Natural killer cell (primary cell): ENCODE data around the gene WDR7. TPM values are rescaled to one million over a fixed set of nuclear protein-coding genes. Genes with fewer than 3 reads are reported as not detected.

ENCODE experiments used
- ATAC-seq, 3 donors: fragments of 150-1000 bp in 2 of 3; fragments of 200-7000 bp in 1 of 3; cut with Tn5 transposase; 1 replicate in 1 of 3; 2 replicates in 2 of 3; pipeline ENCODE4 v1.10.0; 2021; ENCODE audit warnings: mild to moderate bottlenecking in 2 of 3, moderate library complexity in 2 of 3
- DNase-seq, 2 donors: peaks; one replicate each; pipeline versions ENCODE4 v3.0.0 to v3.0.0-alpha.2; 2013 to 2021; ENCODE audit warnings: mixed read lengths in 1 of 2
- H3K27ac ChIP-seq: one replicate; pipeline ENCODE4 v1.5.1; 2013; ENCODE audit warnings: mild to moderate bottlenecking, low read length
- H3K27me3 ChIP-seq: one replicate; pipeline ENCODE4 v1.6.1; 2013; ENCODE audit warnings: low read length; ENCODE audit not compliant: control insufficient read depth, insufficient read depth
- H3K36me3 ChIP-seq: one replicate; pipeline ENCODE4 v1.6.1; 2013; ENCODE audit warnings: low read length; ENCODE audit not compliant: control insufficient read depth, insufficient read depth
- H3K4me1 ChIP-seq: one replicate; pipeline ENCODE4 v1.6.1; 2013; ENCODE audit warnings: low read length; ENCODE audit not compliant: control insufficient read depth, insufficient read depth
- H3K4me3 ChIP-seq: one replicate; pipeline ENCODE4 v1.5.1; 2013; ENCODE audit warnings: low read length
- H3K9me3 ChIP-seq: one replicate; pipeline ENCODE4 v1.6.1; 2013; ENCODE audit warnings: low read length; ENCODE audit not compliant: control insufficient read depth, insufficient read depth
- H3K27ac Mint-ChIP-seq, 2 donors: one replicate each; pipeline ENCODE4 v1.8.0; 2022; ENCODE audit warnings: mild to moderate bottlenecking in 2 of 2, mixed read lengths in 2 of 2, moderate library complexity in 1 of 2
- H3K27me3 Mint-ChIP-seq, 2 donors: one replicate each; pipeline ENCODE4 v1.8.0; 2022; ENCODE audit warnings: low read depth in 2 of 2, mixed read lengths in 2 of 2
- H3K36me3 Mint-ChIP-seq: one replicate; pipeline ENCODE4 v1.8.0; 2022; ENCODE audit warnings: mixed read lengths
- H3K4me1 Mint-ChIP-seq, 2 donors: one replicate each; pipeline ENCODE4 v1.8.0; 2022; ENCODE audit warnings: mixed read lengths in 2 of 2
- H3K4me3 Mint-ChIP-seq: one replicate; pipeline ENCODE4 v1.8.0; 2022; ENCODE audit warnings: mild to moderate bottlenecking, moderate library complexity, mixed read lengths
- H3K9me3 Mint-ChIP-seq, 2 donors: one replicate each; pipeline ENCODE4 v1.8.0; 2022; ENCODE audit warnings: mixed read lengths in 2 of 2
- CTCF ChIP-seq: fragments of 200-600 bp; IDR thresholded peaks from one replicate; pipeline ENCODE4 v1.8.0; 2022; ENCODE audit warnings: antibody characterized with exemption
- WGBS: methylation state at CpG from one replicate; pipeline ENCODE4 v1.1.7; 2013; ENCODE audit warnings: missing lambda C conversion rate; ENCODE audit not compliant: insufficient coverage; 5-methylcytosine and 5-hydroxymethylcytosine counted together
- intact Hi-C: fragments of 100-400 bp; cut with micrococcal nuclease; formaldehyde crosslinking; loops from one replicate; pipeline ENCODE4 v1.14.2; 2022
- total RNA-seq, 4 donors: library from RNA; stranded (reverse); fragments of 120-200 nt in 1 of 4; gene quantifications; one replicate each; pipeline versions ENCODE4 v1.2.3 to v1.2.4, GENCODE V29; 2013 to 2022

WDR7 gene
- total RNA-seq, 3 donors from 2014 or later (not counting 1 experiment from before 2014, with no cell fraction given), result 71.1 to 103 (median 77.3) TPM

- H3K9me3 Mint-ChIP-seq, result no peaks in the 10 kb centered on the region
- Histone ChIP-seq H3K4me3 (no peak overlapping the region), H3K9me3 (no peaks in the 10 kb centered on the region), H3K27me3 (no peaks in the 10 kb centered on the region), H3K4me1 (no peaks in the 10 kb centered on the region), H3K36me3 (peaks cover 11% of the 10 kb centered on the region), H3K27ac (no peak overlapping the region)
- no peak for ATAC-seq
- H3K36me3 Mint-ChIP-seq, result peaks cover 8% of the 10 kb centered on the region
- no peak overlapping the region for H3K4me3 Mint-ChIP-seq
- H3K27me3 Mint-ChIP-seq, result no peaks in the 10 kb centered on the region
- no peak for DNase-seq
- no peak for TF ChIP-seq CTCF
- H3K27ac Mint-ChIP-seq, result peak overlapping the region in 1 of 2 donors; percentile 29
- intact Hi-C loops, result no loop called here
- WGBS, result 74% methylated on average over 4 of the region's 4 CpGs
- peaks cover 4 to 5% of the 10 kb centered on the region in 2 donors for H3K4me1 Mint-ChIP-seq
Observed at GRCh38 chr18:57022716-57023115, 371.6 kb downstream of the WDR7 start.

GRCh38 chr18:57023275-57023882 is 372.2 kb downstream of the WDR7 start:
- no peak for ATAC-seq
- H3K4me1 ChIP-seq, result no peaks in the 10 kb centered on the region
- Mint-ChIP-seq H3K27ac (no peak overlapping the region), H3K4me1 (peaks cover 4 to 5% of the 10 kb centered on the region in 2 donors), H3K36me3 (peaks cover 8% of the 10 kb centered on the region), H3K27me3 (no peaks in the 10 kb centered on the region), H3K9me3 (no peaks in the 10 kb centered on the region), H3K4me3 (no peak overlapping the region)
- H3K4me3 ChIP-seq, result no peak overlapping the region
- intact Hi-C loops, result no loop called here
- H3K27ac ChIP-seq, result no peak overlapping the region
- DNase-seq, result no peak
- H3K9me3 ChIP-seq, result no peaks in the 10 kb centered on the region
- WGBS, result no CpG with 5 or more reads among the region's 3 CpGs
- no peaks in the 10 kb centered on the region for H3K27me3 ChIP-seq
- H3K36me3 ChIP-seq, result peaks cover 13% of the 10 kb centered on the region
- no peak for TF ChIP-seq CTCF

- Histone ChIP-seq H3K27me3 (no peaks in the 10 kb centered on the region), H3K4me3 (no peak overlapping the region), H3K4me1 (no peaks in the 10 kb centered on the region), H3K9me3 (no peaks in the 10 kb centered on the region), H3K36me3 (peaks cover 25% of the 10 kb centered on the region), H3K27ac (no peak overlapping the region)
- Mint-ChIP-seq H3K36me3 (peaks cover 19% of the 10 kb centered on the region), H3K9me3 (no peaks in the 10 kb centered on the region), H3K27ac (no peak overlapping the region), H3K4me1 (peaks cover 4 to 5% of the 10 kb centered on the region in 2 donors), H3K27me3 (no peaks in the 10 kb centered on the region), H3K4me3 (no peak overlapping the region)
- intact Hi-C loops, result no loop called here
- WGBS, result 89% methylated on average over 4 of the region's 4 CpGs
- no peak for DNase-seq
- TF ChIP-seq CTCF, result no peak
- ATAC-seq, result no peak
Observed at GRCh38 chr18:57025540-57025939, 374.4 kb downstream of the WDR7 start.

- intact Hi-C loops, result no loop called here
- ATAC-seq, result no peak
- Histone ChIP-seq H3K9me3 (no peaks in the 10 kb centered on the region), H3K27ac (no peak overlapping the region), H3K36me3 (peaks cover 22% of the 10 kb centered on the region), H3K27me3 (no peaks in the 10 kb centered on the region), H3K4me1 (no peaks in the 10 kb centered on the region), H3K4me3 (no peak overlapping the region)
- Mint-ChIP-seq H3K9me3 (no peaks in the 10 kb centered on the region), H3K4me1 (peaks cover 0 to 4% of the 10 kb centered on the region in 2 donors), H3K36me3 (peaks cover 20% of the 10 kb centered on the region), H3K27me3 (no peaks in the 10 kb centered on the region), H3K27ac (no peak overlapping the region), H3K4me3 (no peak overlapping the region)
- TF ChIP-seq CTCF, result no peak
- WGBS, result 89% methylated on average over 1 of the region's 2 CpGs
- no peak for DNase-seq
Observed at GRCh38 chr18:57026316-57026715, 375.2 kb downstream of the WDR7 start.
